ENCODE data around the gene WWC1.

Gene WWC1

GRCh38 chr5:168368854-168369253 is 77.4 kb downstream of the WWC1 start:
- Mint-ChIP-seq H3K27ac (no peak overlapping the region), H3K36me3 (ENCODE audit: low read depth) (no peaks in the 10 kb centered on the region), H3K4me1 (ENCODE audit: low read depth) (no peaks in the 10 kb centered on the region), H3K4me3 (no peak overlapping the region), H3K27me3 (no peaks in the 10 kb centered on the region), H3K9me3 (no peaks in the 10 kb centered on the region)

DNA sequence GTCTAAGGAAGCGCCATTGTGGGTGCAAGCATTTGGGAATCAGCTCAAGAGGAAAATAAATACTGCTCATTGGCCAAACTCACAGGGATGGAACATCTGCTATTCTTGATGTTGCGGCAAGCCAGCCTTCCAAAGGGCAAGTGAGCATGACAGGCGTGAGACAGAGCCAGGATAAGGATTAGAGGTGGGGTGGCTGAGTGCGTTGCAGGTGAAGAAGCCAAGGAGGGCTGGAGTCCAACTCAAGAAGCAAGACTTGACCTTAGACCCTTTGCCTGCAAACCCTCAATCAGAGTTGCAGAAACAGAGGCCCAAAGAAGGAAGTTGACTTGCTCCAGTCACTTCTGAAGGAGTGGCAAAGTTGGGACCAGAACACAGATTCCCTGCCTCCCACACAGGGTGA is 79.4 kb downstream of the WWC1 start:
- Mint-ChIP-seq H3K27ac (no peak overlapping the region), H3K4me3 (no peak overlapping the region), H3K9me3 (no peaks in the 10 kb centered on the region), H3K27me3 (no peaks in the 10 kb centered on the region), H3K4me1 (ENCODE audit: low read depth) (no peaks in the 10 kb centered on the region), H3K36me3 (ENCODE audit: low read depth) (no peaks in the 10 kb centered on the region)

- Mint-ChIP-seq H3K27ac (no peak overlapping the region), H3K4me3 (no peak overlapping the region), H3K36me3 (ENCODE audit: low read depth) (no peaks in the 10 kb centered on the region), H3K27me3 (no peaks in the 10 kb centered on the region), H3K4me1 (ENCODE audit: low read depth) (no peaks in the 10 kb centered on the region), H3K9me3 (no peaks in the 10 kb centered on the region)
Measured at GRCh38 chr5:168372356-168372946, 81.0 kb downstream of the WWC1 start.

- H3K9me3 Mint-ChIP-seq, result peaks cover 5% of the 10 kb centered on the region
- no peak overlapping the region for H3K4me3 Mint-ChIP-seq
- no peaks in the 10 kb centered on the region for H3K27me3 Mint-ChIP-seq
- no peak overlapping the region for H3K27ac Mint-ChIP-seq
- no peaks in the 10 kb centered on the region for H3K36me3 Mint-ChIP-seq (ENCODE audit: low read depth)
- no peaks in the 10 kb centered on the region for H3K4me1 Mint-ChIP-seq (ENCODE audit: low read depth)
Measured at GRCh38 chr5:168374532-168374931, 83.1 kb downstream of the WWC1 start.

DNA sequence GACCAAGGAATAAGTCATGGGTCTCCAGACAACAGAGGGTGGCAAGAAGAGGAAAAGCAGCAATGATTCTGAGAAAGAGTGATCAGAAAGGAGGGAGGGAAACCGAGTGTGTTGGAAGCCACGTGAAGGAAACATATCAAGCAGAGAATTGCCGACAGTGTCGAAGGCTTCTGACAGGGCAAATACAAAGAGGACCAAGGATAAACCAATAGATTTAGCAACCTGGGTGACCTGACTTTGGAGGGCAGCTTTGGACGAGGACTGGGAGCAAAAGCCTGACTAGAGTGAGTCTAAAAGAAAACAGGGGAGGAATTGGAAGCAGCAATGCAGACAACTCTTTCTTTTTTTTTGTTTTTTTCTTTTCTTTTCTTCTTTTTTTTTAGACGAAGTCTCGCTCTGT is 83.8 kb downstream of the WWC1 start:
- Mint-ChIP-seq H3K4me3 (no peak overlapping the region), H3K9me3 (peaks cover 5% of the 10 kb centered on the region), H3K27ac (no peak overlapping the region), H3K36me3 (ENCODE audit: low read depth) (no peaks in the 10 kb centered on the region), H3K4me1 (ENCODE audit: low read depth) (no peaks in the 10 kb centered on the region), H3K27me3 (no peaks in the 10 kb centered on the region)

DNA sequence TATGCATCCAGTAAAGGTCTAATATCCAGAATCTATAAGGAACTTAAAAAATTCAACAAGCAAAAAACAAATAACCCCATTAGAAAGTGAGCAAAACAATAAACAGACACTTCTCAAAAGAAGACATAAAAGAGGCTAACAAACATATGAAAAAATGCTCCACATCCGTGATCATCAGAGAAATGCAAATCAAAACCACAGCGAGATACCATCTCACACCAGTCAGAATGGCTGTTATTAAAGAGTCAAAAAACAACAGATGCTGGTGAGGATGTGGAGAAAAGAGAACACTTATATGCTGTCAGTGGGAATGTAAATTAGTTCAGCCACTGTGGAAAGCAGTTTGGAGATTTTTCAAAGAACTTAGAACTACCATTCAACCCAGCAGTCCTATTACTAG is 86.1 kb downstream of the WWC1 start:
- no peaks in the 10 kb centered on the region for H3K27me3 Mint-ChIP-seq
- no peaks in the 10 kb centered on the region for H3K36me3 Mint-ChIP-seq (ENCODE audit: low read depth)

GRCh38 chr5:168378741-168379140 is 87.3 kb downstream of the WWC1 start:
- Mint-ChIP-seq H3K4me1 (ENCODE audit: low read depth) (peaks cover 3% of the 10 kb centered on the region), H3K27ac (no peak overlapping the region), H3K36me3 (ENCODE audit: low read depth) (no peaks in the 10 kb centered on the region), H3K27me3 (no peaks in the 10 kb centered on the region), H3K4me3 (no peak overlapping the region), H3K9me3 (peaks cover 5% of the 10 kb centered on the region)

More for the DNA sequence above, 86.1 kb downstream of the WWC1 start:
- H3K9me3 Mint-ChIP-seq, result peaks cover 5% of the 10 kb centered on the region
- H3K4me3 Mint-ChIP-seq, result no peak overlapping the region
- no peak overlapping the region for H3K27ac Mint-ChIP-seq
- no peaks in the 10 kb centered on the region for H3K4me1 Mint-ChIP-seq (ENCODE audit: low read depth)

DNA sequence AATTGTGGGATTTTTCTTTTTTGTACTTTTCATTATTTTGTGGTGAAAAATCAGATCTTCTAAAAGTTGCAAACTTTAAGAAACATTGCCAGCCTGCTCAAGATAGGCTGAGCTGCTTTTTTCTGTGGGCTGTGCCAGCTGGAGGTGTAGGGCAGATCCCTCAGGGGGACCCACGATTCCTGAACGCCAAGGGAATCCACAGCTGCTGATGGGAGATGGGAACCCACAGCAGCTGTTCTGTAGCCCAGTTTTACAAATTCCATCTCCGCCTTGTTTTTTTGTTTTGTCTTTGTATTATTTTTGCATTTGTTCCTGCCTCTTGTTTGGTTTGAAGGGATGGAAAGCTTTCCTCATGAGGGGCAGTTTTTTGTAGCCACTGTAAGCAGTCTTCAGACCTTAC is 91.0 kb downstream of the WWC1 start:
- Mint-ChIP-seq H3K4me3 (no peak overlapping the region), H3K27me3 (no peaks in the 10 kb centered on the region), H3K36me3 (ENCODE audit: low read depth) (no peaks in the 10 kb centered on the region), H3K4me1 (ENCODE audit: low read depth) (peaks cover 3% of the 10 kb centered on the region), H3K9me3 (peaks cover 12% of the 10 kb centered on the region), H3K27ac (no peak overlapping the region)

DNA sequence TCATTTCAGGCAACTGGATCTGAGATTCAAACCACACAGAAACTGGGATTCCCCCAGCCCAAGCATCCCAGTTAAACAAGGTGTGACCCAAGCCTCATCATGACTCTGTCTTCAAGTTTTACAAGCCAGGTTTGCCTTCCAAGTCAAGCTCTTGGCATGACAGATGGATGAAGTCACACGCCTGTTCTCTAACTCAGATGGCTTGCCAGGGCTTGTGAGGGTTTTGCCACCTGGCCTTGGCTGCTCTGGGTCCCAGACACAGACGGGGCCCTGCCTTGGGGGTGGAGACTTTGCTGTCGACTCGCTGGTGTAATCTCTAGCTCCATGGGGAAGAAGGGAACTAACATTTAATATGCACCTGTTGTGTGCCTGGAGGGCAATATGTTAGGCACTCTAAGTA is 99.0 kb downstream of the WWC1 start:
- H3K9me3 Mint-ChIP-seq, result peaks cover 16% of the 10 kb centered on the region
- H3K36me3 Mint-ChIP-seq (ENCODE audit: low read depth), result no peaks in the 10 kb centered on the region
- no peak overlapping the region for H3K4me3 Mint-ChIP-seq

GRCh38 chr5:168393773-168394172 is 102.3 kb downstream of the WWC1 start:
- H3K27me3 Mint-ChIP-seq, result peaks cover 4% of the 10 kb centered on the region
- no peaks in the 10 kb centered on the region for H3K36me3 Mint-ChIP-seq (ENCODE audit: low read depth)
- no peak overlapping the region for H3K4me3 Mint-ChIP-seq
- peaks cover 12% of the 10 kb centered on the region for H3K9me3 Mint-ChIP-seq
- no peaks in the 10 kb centered on the region for H3K4me1 Mint-ChIP-seq (ENCODE audit: low read depth)
- H3K27ac Mint-ChIP-seq, result no peak overlapping the region

More for the DNA sequence above, 99.0 kb downstream of the WWC1 start:
- peaks cover 10% of the 10 kb centered on the region for H3K27me3 Mint-ChIP-seq
- no peak overlapping the region for H3K27ac Mint-ChIP-seq
- H3K4me1 Mint-ChIP-seq (ENCODE audit: low read depth), result no peaks in the 10 kb centered on the region

DNA sequence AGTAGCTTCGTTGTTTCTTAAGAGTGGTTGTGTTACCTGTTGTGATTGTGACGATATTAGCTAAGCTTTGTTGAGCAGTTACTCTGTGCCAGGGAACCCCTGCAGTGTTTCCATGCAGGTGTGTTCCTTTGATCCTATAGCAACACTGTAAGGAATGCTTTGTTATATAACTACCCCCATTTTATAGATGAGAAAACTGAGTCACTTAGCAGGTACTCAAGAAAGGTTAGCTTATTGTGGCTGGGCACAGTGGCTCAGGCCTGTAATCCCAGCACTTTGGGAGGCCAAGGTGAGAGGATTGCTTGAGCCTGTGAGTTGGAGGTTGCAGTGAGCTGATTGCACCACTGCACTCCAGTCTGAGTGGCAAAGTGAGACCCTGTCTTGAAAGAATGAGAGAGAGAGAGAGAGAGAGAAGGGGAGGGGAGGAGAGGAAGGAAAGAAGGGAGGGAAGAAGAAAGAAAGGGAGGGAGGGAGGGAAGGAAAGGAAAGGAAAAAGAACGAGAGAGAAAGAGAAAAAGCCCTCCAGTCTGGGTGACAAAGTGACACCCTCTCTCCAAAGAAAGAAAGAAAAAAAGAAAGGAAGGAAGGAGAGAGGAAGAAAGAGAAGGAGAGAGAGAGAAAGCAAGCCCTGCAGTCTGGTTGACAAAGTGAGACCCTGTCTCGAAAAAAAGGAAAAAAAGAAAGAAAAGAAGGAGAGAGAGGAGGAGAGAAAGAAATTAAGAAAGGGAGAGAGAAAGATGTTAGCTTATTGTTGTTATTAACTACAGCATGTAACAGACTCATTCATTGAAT is 109.2 kb downstream of the WWC1 start:
- Mint-ChIP-seq H3K4me3 (no peak overlapping the region), H3K27ac (no peak overlapping the region), H3K27me3 (peaks cover 7% of the 10 kb centered on the region), H3K4me1 (ENCODE audit: low read depth) (no peaks in the 10 kb centered on the region), H3K36me3 (ENCODE audit: low read depth) (no peaks in the 10 kb centered on the region), H3K9me3 (no peaks in the 10 kb centered on the region)

DNA sequence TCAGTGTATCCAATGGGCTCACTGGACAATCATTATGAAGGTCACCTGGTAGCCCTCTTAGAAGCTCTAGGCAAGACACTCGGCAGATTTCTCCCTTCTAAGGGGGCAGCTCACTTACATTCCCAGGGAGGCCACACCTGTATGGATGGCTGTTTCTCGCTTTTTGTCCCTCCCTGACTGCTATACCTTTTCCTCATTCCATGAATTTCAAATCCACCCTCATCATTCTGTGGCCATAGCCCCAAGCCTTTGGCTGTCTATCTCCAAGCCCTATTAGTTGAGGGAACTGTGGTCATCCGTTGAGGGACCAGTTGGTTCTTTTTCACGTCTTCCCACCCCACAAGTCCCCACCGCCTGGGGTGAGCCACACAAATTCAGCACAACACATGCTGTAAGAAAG is 109.8 kb downstream of the WWC1 start:
- Mint-ChIP-seq H3K9me3 (no peaks in the 10 kb centered on the region), H3K27ac (no peak overlapping the region), H3K27me3 (peaks cover 7% of the 10 kb centered on the region), H3K4me1 (ENCODE audit: low read depth) (no peaks in the 10 kb centered on the region), H3K36me3 (ENCODE audit: low read depth) (no peaks in the 10 kb centered on the region), H3K4me3 (no peak overlapping the region)

DNA sequence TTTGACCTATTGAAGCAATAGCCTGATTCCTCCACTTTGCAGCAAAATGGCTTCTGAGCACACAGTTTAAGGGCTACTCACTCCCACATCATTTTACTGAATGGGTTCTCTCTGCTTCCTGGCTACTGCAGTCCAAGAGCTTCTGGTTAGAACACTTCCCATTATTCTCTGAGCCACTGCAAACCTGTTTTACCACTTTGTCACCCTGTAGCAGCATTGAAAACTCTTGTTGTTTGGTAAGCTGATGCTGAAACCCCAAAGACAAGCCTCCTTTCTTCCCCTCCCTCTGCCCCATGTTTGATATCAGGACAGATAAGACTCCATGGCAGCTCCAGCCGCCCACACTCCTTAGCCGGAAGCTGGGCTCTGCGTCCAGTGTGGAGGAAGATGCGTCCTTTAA is 110.4 kb downstream of the WWC1 start:
- Mint-ChIP-seq H3K27me3 (peaks cover 7% of the 10 kb centered on the region), H3K9me3 (no peaks in the 10 kb centered on the region)

DNA sequence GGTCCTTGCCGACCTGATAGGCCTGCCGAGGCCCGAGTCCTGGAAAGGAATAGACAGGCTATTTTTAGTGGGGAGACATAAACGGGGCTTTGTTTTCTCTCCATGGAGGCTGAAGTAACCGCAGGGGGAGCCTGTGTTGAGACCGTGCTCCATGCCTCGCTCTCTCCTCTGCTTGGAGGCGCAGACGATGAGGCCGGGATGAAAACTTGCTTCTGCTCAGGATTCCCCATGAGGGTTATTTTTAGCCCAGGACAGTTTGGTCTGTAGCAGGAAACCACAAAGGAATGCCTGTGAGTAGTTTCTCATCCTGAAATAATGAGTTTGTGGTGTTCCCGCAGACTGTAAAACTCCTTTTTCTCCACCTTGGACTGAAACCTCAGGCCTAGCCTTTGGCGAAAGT is 112.9 kb downstream of the WWC1 start:
- peaks cover 7% of the 10 kb centered on the region for H3K4me1 Mint-ChIP-seq (ENCODE audit: low read depth)

More for the DNA sequence above, 110.4 kb downstream of the WWC1 start:
- Mint-ChIP-seq H3K4me1 (ENCODE audit: low read depth) (no peaks in the 10 kb centered on the region), H3K27ac (no peak overlapping the region), H3K36me3 (ENCODE audit: low read depth) (no peaks in the 10 kb centered on the region), H3K4me3 (no peak overlapping the region)

DNA sequence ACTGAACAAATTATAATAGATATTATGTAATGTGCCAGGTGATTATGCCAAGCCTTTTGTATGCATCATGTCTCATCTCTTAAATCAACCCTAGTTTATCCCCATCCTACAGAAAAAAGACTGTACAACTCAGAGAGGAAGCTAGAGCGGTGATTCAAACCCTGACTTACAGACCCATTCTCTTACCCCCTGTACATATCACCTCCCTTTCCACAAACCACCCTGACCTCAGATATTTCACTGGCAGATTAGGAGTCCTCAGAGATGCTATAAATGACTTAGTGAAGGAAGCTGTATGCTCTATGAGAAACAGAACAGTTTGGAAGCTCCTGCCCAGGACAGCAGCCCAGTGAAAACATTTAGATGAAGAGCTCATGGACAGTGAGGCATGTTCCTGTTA is 115.8 kb downstream of the WWC1 start:
- Mint-ChIP-seq H3K36me3 (ENCODE audit: low read depth) (no peaks in the 10 kb centered on the region), H3K27ac (no peak overlapping the region), H3K4me1 (ENCODE audit: low read depth) (peaks cover 22% of the 10 kb centered on the region), H3K9me3 (no peaks in the 10 kb centered on the region), H3K27me3 (peaks cover 10% of the 10 kb centered on the region), H3K4me3 (no peak overlapping the region)

More for the DNA sequence above, 112.9 kb downstream of the WWC1 start:
- Mint-ChIP-seq H3K36me3 (ENCODE audit: low read depth) (no peaks in the 10 kb centered on the region), H3K27ac (no peak overlapping the region), H3K27me3 (peaks cover 7% of the 10 kb centered on the region), H3K9me3 (no peaks in the 10 kb centered on the region), H3K4me3 (no peak overlapping the region)

Data from stimulated activated naive CD8-positive, alpha-beta T cell treated with anti-CD3 and anti-CD28 coated beads, Interleukin-15, Interleukin-2, amounts not matched to agents 100 ng/mL and 50 ng/mL, for 24 hours (primary cell).